GM21619 (cell line): ENCODE measurements around the gene APOE.
"Not testable (repeated sequence)": the region's sequence is repeated elsewhere in the genome, so short reads cannot be mapped to it uniquely, and the experiment has no call there.

ENCODE experiments used
- ATAC-seq: cut with Tn5 transposase; IDR thresholded peaks from one replicate; pipeline ENCODE4 v1.9.1; 2021; ENCODE audit not compliant: unreplicated experiment

The APOE gene

GRCh38 chr19:44905437-44906160 lies at the start of gene APOE:
TSS of gene APOE (plus strand) at chr19:44905796. CDS start at chr19:44906625, 829 bp downstream.
- ATAC-seq = no peak

GRCh38 chr19:44856421-44857083 lies 49.0 kb upstream of the APOE start:
- ATAC-seq = no peak

- no peak for ATAC-seq
These were observed 47.8 kb upstream of the APOE start for GRCh38 chr19:44857837-44858236.

GRCh38 chr19:44861576-44861975 lies 44.0 kb upstream of the APOE start:
- ATAC-seq = not testable (repeated sequence)

GRCh38 chr19:44863990-44864389 lies 41.6 kb upstream of the APOE start:
- no peak for ATAC-seq

- ATAC-seq = no peak
These were observed 40.3 kb upstream of the APOE start for GRCh38 chr19:44865196-44865767.

GRCh38 chr19:44866664-44867063 lies 38.9 kb upstream of the APOE start:
- ATAC-seq = no peak

- ATAC-seq = no peak
These were observed 38.0 kb upstream of the APOE start for GRCh38 chr19:44867578-44867977.

- no peak for ATAC-seq
These were observed 35.7 kb upstream of the APOE start for GRCh38 chr19:44869733-44870470.

GRCh38 chr19:44871809-44872208 lies 33.8 kb upstream of the APOE start:
- no peak for ATAC-seq

- ATAC-seq = no peak
These were observed 32.9 kb upstream of the APOE start for GRCh38 chr19:44872661-44873060.

GRCh38 chr19:44874317-44874716 lies 31.3 kb upstream of the APOE start:
- no peak for ATAC-seq

- ATAC-seq = no peak
These were observed 29.7 kb upstream of the APOE start for GRCh38 chr19:44875666-44876451.

- no peak for ATAC-seq
These were observed 28.6 kb upstream of the APOE start for GRCh38 chr19:44876930-44877535.

- no peak for ATAC-seq
These were observed 27.3 kb upstream of the APOE start for GRCh38 chr19:44878120-44878865.

- ATAC-seq = no peak
These were observed 26.1 kb upstream of the APOE start for GRCh38 chr19:44879309-44880065.

- ATAC-seq = no peak
These were observed 23.5 kb upstream of the APOE start for GRCh38 chr19:44882063-44882462.

- not testable (repeated sequence) for ATAC-seq
These were observed 22.8 kb upstream of the APOE start for GRCh38 chr19:44882619-44883397.
